Measurements from ENCODE around the gene LRRC55.

DNA sequence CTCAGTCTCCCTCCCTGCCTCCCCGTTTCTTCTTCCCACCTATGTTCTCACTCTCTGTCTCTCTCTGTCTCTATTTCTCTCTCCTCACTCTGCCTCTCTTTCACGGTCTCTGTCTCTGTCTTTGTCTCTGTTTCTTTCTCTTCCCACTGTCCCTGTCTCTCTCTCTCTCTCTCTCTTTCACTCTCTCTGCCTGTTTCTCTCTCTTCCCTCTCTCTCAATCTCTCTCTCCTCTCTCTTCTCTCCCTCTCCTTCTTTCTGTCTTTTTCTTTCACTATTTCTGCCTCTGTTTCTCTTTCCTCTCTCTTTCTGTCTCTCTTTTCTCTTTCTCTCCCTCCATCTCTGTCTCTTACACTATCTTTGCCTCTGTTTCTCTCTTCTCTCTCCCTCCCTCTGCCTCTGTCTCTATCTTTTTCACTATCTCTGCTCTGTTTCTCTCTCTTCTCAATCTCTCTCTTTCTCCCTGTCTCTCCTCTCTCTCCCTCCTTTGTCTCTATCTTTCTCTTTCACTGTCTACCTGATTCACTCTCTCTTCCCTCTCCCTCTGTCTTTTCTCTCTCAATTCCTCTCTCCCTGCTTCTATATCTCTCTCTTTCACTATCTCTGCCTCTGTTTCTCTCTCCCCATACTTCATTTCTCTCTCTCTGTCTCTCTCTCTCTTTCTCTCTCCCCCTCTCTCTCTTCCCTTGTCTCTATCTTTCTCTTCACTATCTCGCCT is 49.9 kb downstream of the LRRC55 start:
- TF ChIP-seq, protein P1, sequence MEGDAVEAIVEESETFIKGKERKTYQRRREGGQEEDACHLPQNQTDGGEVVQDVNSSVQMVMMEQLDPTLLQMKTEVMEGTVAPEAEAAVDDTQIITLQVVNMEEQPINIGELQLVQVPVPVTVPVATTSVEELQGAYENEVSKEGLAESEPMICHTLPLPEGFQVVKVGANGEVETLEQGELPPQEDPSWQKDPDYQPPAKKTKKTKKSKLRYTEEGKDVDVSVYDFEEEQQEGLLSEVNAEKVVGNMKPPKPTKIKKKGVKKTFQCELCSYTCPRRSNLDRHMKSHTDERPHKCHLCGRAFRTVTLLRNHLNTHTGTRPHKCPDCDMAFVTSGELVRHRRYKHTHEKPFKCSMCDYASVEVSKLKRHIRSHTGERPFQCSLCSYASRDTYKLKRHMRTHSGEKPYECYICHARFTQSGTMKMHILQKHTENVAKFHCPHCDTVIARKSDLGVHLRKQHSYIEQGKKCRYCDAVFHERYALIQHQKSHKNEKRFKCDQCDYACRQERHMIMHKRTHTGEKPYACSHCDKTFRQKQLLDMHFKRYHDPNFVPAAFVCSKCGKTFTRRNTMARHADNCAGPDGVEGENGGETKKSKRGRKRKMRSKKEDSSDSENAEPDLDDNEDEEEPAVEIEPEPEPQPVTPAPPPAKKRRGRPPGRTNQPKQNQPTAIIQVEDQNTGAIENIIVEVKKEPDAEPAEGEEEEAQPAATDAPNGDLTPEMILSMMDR (IDR thresholded peaks at IDR 0.05 in 2 of 3, conservative IDR thresholded peaks at IDR 0.05 in 1 of 3; ENCODE audit: borderline replicate concordance in 1 of 3, insufficient read depth in 1 of 3, low read depth in 2 of 3, low read length in 2 of 3), result no peak
- TF ChIP-seq JUND (IDR thresholded peaks at IDR 0.05), result no peak
- no peak for TF ChIP-seq ZFX (IDR thresholded peaks at IDR 0.05)
- no peak for TF ChIP-seq REST (IDR thresholded peaks at IDR 0.05; ENCODE audit: low read depth)
- TF ChIP-seq ATF3 (IDR thresholded peaks at IDR 0.05), result no peak
- no peak for TF ChIP-seq EZH2phosphoT487 (IDR thresholded peaks at IDR 0.05; ENCODE audit: borderline replicate concordance)
- TF ChIP-seq YY1 (IDR thresholded peaks at IDR 0.05; ENCODE audit: extremely low read depth, insufficient replicate concordance, low read depth, low read length), result no peak
- no peak for TF ChIP-seq RAD21 (IDR thresholded peaks at IDR 0.05; ENCODE audit: low read depth)
- TF ChIP-seq CEBPB (IDR thresholded peaks at IDR 0.05; ENCODE audit: low read depth), result no peak
- no peak for TF ChIP-seq POLR2AphosphoS5 (IDR thresholded peaks at IDR 0.05; ENCODE audit: low read depth, low read length)
- no peak for TF ChIP-seq POLR2A (IDR thresholded peaks at IDR 0.05; ENCODE audit: borderline replicate concordance, extremely low read depth, insufficient read depth, insufficient read length)
- no peak for TF ChIP-seq SP1 (IDR thresholded peaks at IDR 0.05; ENCODE audit: low read depth)
